HK-2 (cell line): Measurements from ENCODE around the gene HYDIN.
"Not testable (repeated sequence)": the region's sequence is repeated elsewhere in the genome, so short reads cannot be mapped to it uniquely, and the experiment has no call there.

Source experiments
- DNase-seq: peaks from one replicate; pipeline ENCODE4 v3.0.0-alpha.2; 2018; ENCODE audit not compliant: unreplicated experiment

The HYDIN gene

GRCh38 chr16:71225145-71225544 is 5.4 kb downstream of the HYDIN start:
- DNase-seq: no peak

- DNase-seq: no peak
Observed at GRCh38 chr16:71218306-71218963, 12.1 kb downstream of the HYDIN start.

- no peak for DNase-seq
Observed at GRCh38 chr16:71217506-71217905, 13.0 kb downstream of the HYDIN start.

GRCh38 chr16:71216714-71217113 is 13.8 kb downstream of the HYDIN start:
- no peak for DNase-seq

GRCh38 chr16:71214746-71215381 is 15.7 kb downstream of the HYDIN start:
- no peak for DNase-seq

- no peak for DNase-seq
Observed at GRCh38 chr16:71205482-71206131, 24.9 kb downstream of the HYDIN start.

- DNase-seq: no peak
Observed at GRCh38 chr16:71203631-71204030, 26.9 kb downstream of the HYDIN start.

- DNase-seq: no peak
Observed at GRCh38 chr16:71201556-71201955, 29.0 kb downstream of the HYDIN start.

GRCh38 chr16:71201054-71201453 is 29.5 kb downstream of the HYDIN start:
- DNase-seq: no peak

- DNase-seq: no peak
Observed at GRCh38 chr16:71198408-71198807, 32.1 kb downstream of the HYDIN start.

GRCh38 chr16:71192387-71192786 is 38.1 kb downstream of the HYDIN start:
- no peak for DNase-seq

GRCh38 chr16:71188956-71189712 is 41.4 kb downstream of the HYDIN start:
- DNase-seq: no peak

GRCh38 chr16:71185347-71185746 is 45.2 kb downstream of the HYDIN start:
- DNase-seq: no peak

GRCh38 chr16:71179569-71179968 is 51.0 kb downstream of the HYDIN start:
- DNase-seq: no peak

GRCh38 chr16:71172481-71173207 is 57.9 kb downstream of the HYDIN start:
- DNase-seq: no peak

- not testable (repeated sequence) for DNase-seq
Observed at GRCh38 chr16:71161007-71161406, 69.5 kb downstream of the HYDIN start.

- DNase-seq: not testable (repeated sequence)
Observed at GRCh38 chr16:71157278-71157677, 73.2 kb downstream of the HYDIN start.

GRCh38 chr16:71153329-71153728 is 77.2 kb downstream of the HYDIN start:
- DNase-seq: not testable (repeated sequence)

- not testable (repeated sequence) for DNase-seq
Observed at GRCh38 chr16:71151654-71152053, 78.9 kb downstream of the HYDIN start.

GRCh38 chr16:71143246-71143645 is 87.3 kb downstream of the HYDIN start:
- DNase-seq: not testable (repeated sequence)

GRCh38 chr16:71110565-71110964 is 120.0 kb downstream of the HYDIN start:
- not testable (repeated sequence) for DNase-seq
